ENCODE measurements around the gene SELP. TPM values are rescaled to one million over a fixed set of nuclear protein-coding genes. Genes with fewer than 3 reads are reported as not detected.

SELP gene
- total and polyA plus RNA-seq, 2 of the 8 experiments (the other 6 are each of a cell fraction or from before 2014, with no cell fraction given) = not detected

DNA sequence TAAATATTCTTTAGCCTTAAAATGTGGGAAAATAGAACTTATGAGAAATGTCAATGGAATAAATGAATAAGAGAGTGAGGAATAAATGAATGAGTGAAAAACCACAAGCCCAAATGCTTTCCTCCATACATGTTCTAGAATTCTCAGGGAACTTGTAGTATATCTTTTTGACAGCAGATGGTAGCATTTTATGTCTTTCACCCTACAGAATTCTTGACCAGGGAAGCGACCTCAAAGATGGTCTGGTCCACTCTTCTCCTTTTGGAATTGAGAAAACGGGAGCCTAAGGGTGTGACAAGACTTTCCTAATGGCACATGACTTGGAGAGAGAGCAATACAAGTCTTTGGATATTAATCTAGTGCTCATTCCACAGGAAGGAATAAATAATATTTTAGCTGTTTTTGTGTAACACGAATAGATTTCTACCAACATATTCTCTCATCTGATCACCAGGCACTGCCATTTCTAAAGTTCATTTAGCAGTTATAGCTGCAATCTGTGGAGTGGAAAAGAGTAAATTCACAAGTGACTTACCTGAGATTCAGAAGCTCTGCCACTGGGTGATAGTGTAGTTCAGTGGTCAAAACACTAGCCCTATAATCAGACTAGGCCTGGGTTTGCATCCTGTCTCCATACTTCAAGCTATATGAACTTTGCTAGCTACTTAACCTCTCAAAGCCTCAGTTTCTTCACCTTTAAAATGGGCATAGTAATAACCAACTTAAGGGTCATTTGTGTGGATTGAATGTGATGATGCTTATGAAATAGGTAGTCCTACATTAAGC, 28.6 kb downstream of the SELP start (continued):
- TF ChIP-seq CHD2 (IDR thresholded peaks at IDR 0.05; ENCODE audit: low read length) (no peak), RAD21 (IDR thresholded peaks at IDR 0.05 in 1 of 2, conservative IDR thresholded peaks at IDR 0.05 in 1 of 2; ENCODE audit: low read depth in 2 of 2, low read length in 2 of 2) (peak; percentile 74 to 75)
